ENCODE results near the gene OXT. TPM values are rescaled to one million over a fixed set of nuclear protein-coding genes. Genes with fewer than 3 reads are reported as not detected.

OXT gene
- total RNA-seq = not detected in 2 replicates

GRCh38 chr20:3071610-3072529 is at the start of gene OXT:
Gene OXT (plus strand): TSS chr20:3071620. CDS start chr20:3071656, 36 bp downstream.

GRCh38 chr20:3043322-3043721 is 28.1 kb upstream of the OXT start, which contains the start of gene GNRH2:
Gene GNRH2 (plus strand): TSS chr20:3043622. CDS start chr20:3044415, 793 bp downstream.

GRCh38 chr20:3045816-3046676 is 25.4 kb upstream of the OXT start, which contains the start of gene MRPS26:
Gene MRPS26 (plus strand): TSS chr20:3046052. CDS start chr20:3046069, 17 bp downstream.

GRCh38 chr20:3084283-3084985 is 13.0 kb downstream of the OXT start, which contains the start of gene AVP:
Gene AVP (minus strand): TSS chr20:3084724. CDS start chr20:3084674, 50 bp downstream.

Other genes starting within 250 kb of the OXT start
- 15.9 and 61.2 TPM in 2 replicates for gene PCED1A, start 231.0 kb upstream of the OXT start, total RNA-seq
- 33.1 and 35.2 TPM in 2 replicates for gene VPS16, start 230.9 kb upstream of the OXT start, total RNA-seq
- gene PTPRA, start 198.1 kb upstream of the OXT start, total RNA-seq = 32.7 and 36.3 TPM in 2 replicates
- not detected in 2 replicates for gene GNRH2, start 28.0 kb upstream of the OXT start, total RNA-seq
- 57.5 and 59.6 TPM in 2 replicates for gene MRPS26, start 25.6 kb upstream of the OXT start, total RNA-seq
- not detected in 2 replicates for gene AVP, start 13.1 kb downstream of the OXT start, total RNA-seq
- 12.3 and 17.0 TPM in 2 replicates for gene FASTKD5, start 88.2 kb downstream of the OXT start, total RNA-seq
- gene UBOX5, start 88.2 kb downstream of the OXT start, total RNA-seq = 3.8 and 4.3 TPM in 2 replicates
- gene LZTS3, start 101.9 kb downstream of the OXT start, total RNA-seq = 1.8 and 4.0 TPM in 2 replicates
- 34.6 and 73.9 TPM in 2 replicates for gene DDRGK1, start 133.1 kb downstream of the OXT start, total RNA-seq
- 43.6 and 75.8 TPM in 2 replicates for gene ITPA, start 137.9 kb downstream of the OXT start, total RNA-seq
- 0.72 and 0.78 TPM in 2 replicates for gene SLC4A11, start 167.6 kb downstream of the OXT start, total RNA-seq

All from epithelial cell of alveolus of lung (primary cell).